Left colon (tissue), 2 donors: Measurements from ENCODE around the gene PARK7. TPM values are rescaled to one million over a fixed set of nuclear protein-coding genes. Genes with fewer than 3 reads are reported as not detected.

Experiments
- ATAC-seq: fragments of 200-7000 bp; cut with Tn5 transposase; one replicate; pipeline ENCODE4 v1.9.1; 2020; ENCODE audit warnings: mild to moderate bottlenecking, moderate library complexity
- DNase-seq, 2 donors: peaks; one replicate each; pipeline ENCODE4 v3.0.0-alpha.2; 2020
- intact Hi-C, 2 donors: fragments of 100-400 bp; cut with DNase I in 1 of 2; cut with micrococcal nuclease in 1 of 2; formaldehyde crosslinking; loops; one replicate each; pipeline versions ENCODE4 v1.11.2 to v1.14.0; 2022; cut with DNase I, micrococcal nuclease
- total RNA-seq, 2 donors: library from RNA; stranded (reverse); fragmentation: NEBNext Ultra II Directional; extraction: Animal tissue kit (Norgen Biotek cat#: 25700); gene quantifications; one replicate each; pipeline ENCODE4 v1.2.1, GENCODE V29; 2021
- donor health status: DM: no; HTN: no; CAD: no.
- donor health status: DM: yes; HTN: yes; CAD: no.

Gene PARK7
- total RNA-seq, 2 donors from 2014 or later, result 167 to 171 TPM

GRCh38 chr1:8026976-8027747 is 65.7 kb downstream of the PARK7 start:
- intact Hi-C loops, result no loop called here
- ATAC-seq, result peak; percentile 0
- peak; percentile 54 to 58 for DNase-seq

GRCh38 chr1:8027748-8028570 is 66.4 kb downstream of the PARK7 start:
- peak; percentile 34 for ATAC-seq
- intact Hi-C loops, result no loop called here
- no peak for DNase-seq

- ATAC-seq (no peak), DNase-seq (no peak)
- intact Hi-C loops, result no loop called here
Observed at GRCh38 chr1:8028571-8028910, 67.0 kb downstream of the PARK7 start.

GRCh38 chr1:8031176-8031785 is 69.8 kb downstream of the PARK7 start:
- DNase-seq (no peak), ATAC-seq (no peak)
- intact Hi-C loops, result loop anchor here (5.0 to 10.0 kb wide), 3 partner anchors 204 to 284 kb away; partner anchors contain the start of gene SLC45A1 (in 1 of the 2)

- DNase-seq (no peak), ATAC-seq (no peak)
- intact Hi-C loops, result loop anchor here (5.0 to 10.0 kb wide), 3 partner anchors 202 to 282 kb away; partner anchors contain the start of gene SLC45A1 (in 1 of the 2)
Observed at GRCh38 chr1:8032366-8032910, 70.9 kb downstream of the PARK7 start.

GRCh38 chr1:8033322-8033721 is 71.8 kb downstream of the PARK7 start:
- DNase-seq, result no peak
- no peak for ATAC-seq
- intact Hi-C loops, result loop anchor here (5.0 to 10.0 kb wide), 3 partner anchors 201 to 281 kb away; partner anchors contain the start of gene SLC45A1 (in 1 of the 2)

Other genes with a start within 250 kb of the PARK7 start
- gene VAMP3, start 190.4 kb upstream of the PARK7 start, total RNA-seq, result 100 to 1,000 TPM in 1 of 2 donors, 10 to 100 TPM in 1; 90.9 to 100 TPM
- gene PER3, start 177.4 kb upstream of the PARK7 start, total RNA-seq, result 1 to 10 TPM; 7.2 to 9.5 TPM
- not detected for gene UTS2, start 108.6 kb upstream of the PARK7 start, total RNA-seq
- gene TNFRSF9, start 20.9 kb upstream of the PARK7 start, total RNA-seq, result under 1 TPM; 0.09 to 0.50 TPM
- gene ERRFI1, start 64.6 kb downstream of the PARK7 start, total RNA-seq, result 10 to 100 TPM; 37.2 to 57.8 TPM